ENCODE results near the gene MCM5.

GRCh38 chr22:35451592-35451991, 51.7 kb downstream of the MCM5 start:
- TF ChIP-seq GATA2 (IDR thresholded peaks at IDR 0.05; ENCODE audit: low read depth, low read length): no peak
- no peak for TF ChIP-seq GATA3 (IDR thresholded peaks at IDR 0.05; ENCODE audit: low read depth, low read length)

All from SH-SY5Y (cell line).